Gastrocnemius medialis (tissue), 4 donors: ENCODE measurements around the gene KCTD14. TPM values are rescaled to one million over a fixed set of nuclear protein-coding genes. Genes with fewer than 3 reads are reported as not detected.

Source experiments
- ATAC-seq, 2 donors: fragments of 150-250 bp; one replicate each; pipeline ENCODE4 v1.9.1; 2016
- DNase-seq, 2 donors: peaks; one replicate each; pipeline ENCODE4 v3.0.0-alpha.2; 2019
- H3K27ac ChIP-seq, 4 donors: fragments of 200-600 bp; sonication (generic); 1 replicate in 1 of 4; 2 replicates in 3 of 4; pipeline ENCODE4 v1.5.1; 2016 to 2018; ENCODE audit warnings: mild to moderate bottlenecking in 2 of 4, moderate library complexity in 1 of 4
- H3K27me3 ChIP-seq, 3 donors: fragments of 200-600 bp; sonication (generic) in 2 of 3; 1 replicate in 1 of 3; 2 replicates in 2 of 3; pipeline versions ENCODE4 v1.5.1 to v1.6.0; 2016 to 2019; ENCODE audit warnings: mild to moderate bottlenecking in 1 of 3, moderate library complexity in 1 of 3
- H3K36me3 ChIP-seq, 2 donors: fragments of 200-600 bp; sonication (generic) in 1 of 2; one replicate each; pipeline ENCODE4 v1.5.1; 2017 to 2018
- H3K4me1 ChIP-seq, 2 donors: fragments of 200-600 bp; sonication (generic) in 1 of 2; one replicate each; pipeline ENCODE4 v1.5.1; 2016 to 2017; ENCODE audit warnings: mild to moderate bottlenecking in 2 of 2
- H3K4me3 ChIP-seq, 4 donors: fragments of 200-600 bp; sonication (generic) in 3 of 4; 1 replicate in 1 of 4; 2 replicates in 3 of 4; pipeline ENCODE4 v1.5.1; 2016 to 2019; ENCODE audit warnings: mild to moderate bottlenecking in 2 of 4
- H3K9me3 ChIP-seq, 3 donors: fragments of 200-600 bp; sonication (generic) in 2 of 3; 1 replicate in 1 of 3; 2 replicates in 2 of 3; pipeline ENCODE4 v1.5.1; 2016 to 2019
- POLR2A ChIP-seq, 2 donors: fragments of 450-650 bp; IDR thresholded peaks; one replicate each; pipeline ENCODE4 v1.6.1; 2017; ENCODE audit warnings: antibody characterized with exemption in 2 of 2, mild to moderate bottlenecking in 2 of 2, moderate library complexity in 2 of 2
- in situ Hi-C, 4 donors: fragments of 200-750 bp; cut with MboI; loops; one replicate each; pipeline versions ENCODE4 v1.15.0 to v1.8.0; 2017; ENCODE audit warnings: low sequenced_read_pairs in 4 of 4
- intact Hi-C: fragments of 100-400 bp; cut with DNase I; formaldehyde crosslinking; loops from one replicate; pipeline ENCODE4 v1.15.1; 2023; ENCODE audit warnings: low total_unique reads
- total RNA-seq, 4 donors: library from RNA; depleted of rRNA; stranded (reverse); fragments of >200 nt; gene quantifications; one replicate each; pipeline versions ENCODE4 v1.1.0 to v1.2.3, GENCODE V29; 2016
- TF ChIP-seq, protein P1 (sequence below), 5 experiments: fragments of 450-650 bp in 3 of 5; fragments of 200-600 bp in 2 of 5; sonication (generic) in 2 of 5; IDR thresholded peaks in 4 of 5; conservative IDR thresholded peaks in 1 of 5; 1 replicate in 4 of 5; 2 replicates in 1 of 5; pipeline ENCODE4 v1.5.1; 2016 to 2019; ENCODE audit warnings: antibody characterized with exemption in 5 of 5, mild to moderate bottlenecking in 3 of 5, moderate library complexity in 3 of 5

The KCTD14 gene
- total RNA-seq, 4 donors from 2014 or later: 0.25 to 0.38 TPM; not detected in 2

- no peak for ATAC-seq
- in situ Hi-C loops: loop anchor here in 1 of 4 donors (25.0 kb wide), 1 partner anchor 169 kb away; the partner anchor contains the start of genes AAMDC and RSF1
- peaks cover 2 to 36% of the 10 kb centered on the region in 2 donors for H3K36me3 ChIP-seq
These were observed 41.6 kb downstream of the KCTD14 start for GRCh38 chr11:77981346-77981947.

DNA sequence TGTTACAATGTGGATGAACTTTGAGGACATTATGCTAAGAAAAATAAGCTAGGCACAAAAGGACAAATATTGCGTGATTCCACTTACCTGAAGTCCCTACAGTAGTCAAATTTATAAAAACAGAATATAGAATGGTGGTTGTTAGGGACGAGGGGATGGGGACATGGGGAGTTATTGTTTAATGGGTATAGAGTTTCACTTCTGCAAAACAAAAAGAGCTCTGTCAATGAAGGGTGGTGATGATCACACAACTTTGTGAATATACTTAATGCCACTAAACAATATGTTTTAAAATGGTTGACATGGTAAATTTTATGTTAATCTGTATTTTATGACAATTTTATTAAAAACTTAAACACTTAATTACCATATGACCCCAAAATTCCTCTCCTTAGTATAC is 54.7 kb downstream of the KCTD14 start:
- H3K27ac ChIP-seq: no peak overlapping the region
- intact Hi-C loops (no loop called here), in situ Hi-C loops (no loop called here)
- H3K27me3 ChIP-seq: no peaks in the 10 kb centered on the region
- H3K4me3 ChIP-seq: no peak overlapping the region
- TF ChIP-seq, protein P1, sequence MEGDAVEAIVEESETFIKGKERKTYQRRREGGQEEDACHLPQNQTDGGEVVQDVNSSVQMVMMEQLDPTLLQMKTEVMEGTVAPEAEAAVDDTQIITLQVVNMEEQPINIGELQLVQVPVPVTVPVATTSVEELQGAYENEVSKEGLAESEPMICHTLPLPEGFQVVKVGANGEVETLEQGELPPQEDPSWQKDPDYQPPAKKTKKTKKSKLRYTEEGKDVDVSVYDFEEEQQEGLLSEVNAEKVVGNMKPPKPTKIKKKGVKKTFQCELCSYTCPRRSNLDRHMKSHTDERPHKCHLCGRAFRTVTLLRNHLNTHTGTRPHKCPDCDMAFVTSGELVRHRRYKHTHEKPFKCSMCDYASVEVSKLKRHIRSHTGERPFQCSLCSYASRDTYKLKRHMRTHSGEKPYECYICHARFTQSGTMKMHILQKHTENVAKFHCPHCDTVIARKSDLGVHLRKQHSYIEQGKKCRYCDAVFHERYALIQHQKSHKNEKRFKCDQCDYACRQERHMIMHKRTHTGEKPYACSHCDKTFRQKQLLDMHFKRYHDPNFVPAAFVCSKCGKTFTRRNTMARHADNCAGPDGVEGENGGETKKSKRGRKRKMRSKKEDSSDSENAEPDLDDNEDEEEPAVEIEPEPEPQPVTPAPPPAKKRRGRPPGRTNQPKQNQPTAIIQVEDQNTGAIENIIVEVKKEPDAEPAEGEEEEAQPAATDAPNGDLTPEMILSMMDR (IDR thresholded peaks at IDR 0.05 in 4 of 5, conservative IDR thresholded peaks at IDR 0.05 in 1 of 5): no peak
- TF ChIP-seq POLR2A (IDR thresholded peaks at IDR 0.05): no peak
- peaks cover 0 to 8% of the 10 kb centered on the region in 2 donors for H3K36me3 ChIP-seq
- no peak for DNase-seq
- H3K4me1 ChIP-seq: peaks cover 0 to 12% of the 10 kb centered on the region in 2 donors
- ATAC-seq: no peak
- no peaks in the 10 kb centered on the region for H3K9me3 ChIP-seq

More at GRCh38 chr11:77981346-77981947, 41.6 kb downstream of the KCTD14 start:
- TF ChIP-seq POLR2A (IDR thresholded peaks at IDR 0.05): no peak
- intact Hi-C loops: no loop called here
- no peak for DNase-seq
- H3K4me3 ChIP-seq: no peak overlapping the region
- no peaks in the 10 kb centered on the region for H3K4me1 ChIP-seq
- no peaks in the 10 kb centered on the region for H3K27me3 ChIP-seq
- H3K9me3 ChIP-seq: no peaks in the 10 kb centered on the region
- no peak overlapping the region for H3K27ac ChIP-seq

DNA sequence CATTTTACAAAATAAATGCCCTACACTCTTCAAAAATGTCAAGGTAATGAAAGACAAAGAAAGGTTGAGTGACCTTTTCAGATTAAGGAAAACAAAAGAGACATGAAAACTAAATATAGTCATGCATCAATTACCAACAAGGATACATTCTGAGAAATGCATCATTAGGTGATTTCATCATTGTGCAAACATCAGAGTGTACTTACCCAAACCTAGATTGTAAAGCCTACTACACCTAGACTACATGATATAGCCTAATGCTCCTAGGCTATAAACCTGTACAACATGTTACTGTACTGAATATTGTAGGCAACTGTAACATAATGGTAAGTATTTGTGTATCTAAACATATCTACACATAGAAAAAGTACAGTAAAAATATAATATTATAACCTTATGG is 55.3 kb downstream of the KCTD14 start:
- Histone ChIP-seq H3K4me1 (peaks cover 0 to 12% of the 10 kb centered on the region in 2 donors), H3K36me3 (peaks cover 0 to 8% of the 10 kb centered on the region in 2 donors), H3K4me3 (no peak overlapping the region), H3K9me3 (no peaks in the 10 kb centered on the region), H3K27ac (no peak overlapping the region), H3K27me3 (no peaks in the 10 kb centered on the region)
- intact Hi-C loops: no loop called here
- ATAC-seq (no peak), DNase-seq (no peak)
- TF ChIP-seq POLR2A (IDR thresholded peaks at IDR 0.05): no peak
- TF ChIP-seq, protein P1 (IDR thresholded peaks at IDR 0.05 in 4 of 5, conservative IDR thresholded peaks at IDR 0.05 in 1 of 5): no peak
- in situ Hi-C loops: no loop called here

DNA sequence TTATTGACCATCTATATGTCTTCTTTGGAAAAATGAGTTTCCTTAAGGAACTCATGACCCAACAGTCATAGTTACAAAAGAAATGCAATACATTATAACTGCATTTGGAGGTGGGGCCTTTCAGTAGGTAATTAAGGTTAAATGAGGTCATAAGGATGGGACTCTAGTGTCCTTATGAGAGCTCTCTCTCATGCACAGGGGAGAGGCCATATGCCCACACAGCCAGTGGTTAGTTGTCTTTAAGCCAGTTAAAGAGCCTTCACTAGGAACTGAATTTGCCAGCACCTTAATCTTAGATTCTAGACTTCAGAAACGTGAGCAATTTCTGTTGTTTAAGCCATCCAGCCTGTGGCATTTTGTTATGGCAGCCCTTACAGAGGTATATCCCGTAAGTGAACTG is 56.0 kb downstream of the KCTD14 start:
- intact Hi-C loops (no loop called here), in situ Hi-C loops (no loop called here)
- DNase-seq (no peak), ATAC-seq (no peak)
- H3K4me1 ChIP-seq: peaks cover 0 to 12% of the 10 kb centered on the region in 2 donors
- TF ChIP-seq, protein P1 (IDR thresholded peaks at IDR 0.05 in 4 of 5, conservative IDR thresholded peaks at IDR 0.05 in 1 of 5): no peak
- TF ChIP-seq POLR2A (IDR thresholded peaks at IDR 0.05): no peak
- H3K27ac ChIP-seq: no peak overlapping the region
- H3K9me3 ChIP-seq: no peaks in the 10 kb centered on the region
- no peak overlapping the region for H3K4me3 ChIP-seq
- H3K27me3 ChIP-seq: no peaks in the 10 kb centered on the region
- peaks cover 0 to 8% of the 10 kb centered on the region in 2 donors for H3K36me3 ChIP-seq

- ATAC-seq (no peak), DNase-seq (no peak)
- Histone ChIP-seq H3K36me3 (peaks cover 0 to 8% of the 10 kb centered on the region in 2 donors), H3K27me3 (no peaks in the 10 kb centered on the region), H3K4me1 (peaks cover 4 to 16% of the 10 kb centered on the region in 2 donors), H3K27ac (no peak overlapping the region), H3K4me3 (no peak overlapping the region), H3K9me3 (no peaks in the 10 kb centered on the region)
- no peak for TF ChIP-seq POLR2A (IDR thresholded peaks at IDR 0.05)
- TF ChIP-seq, protein P1 (IDR thresholded peaks at IDR 0.05 in 4 of 5, conservative IDR thresholded peaks at IDR 0.05 in 1 of 5): no peak
- in situ Hi-C loops (no loop called here), intact Hi-C loops (no loop called here)
These were observed 56.7 kb downstream of the KCTD14 start for GRCh38 chr11:77966338-77966737.

Other genes starting within 250 kb of the KCTD14 start
- gene RSF1, start 202.6 kb downstream of the KCTD14 start, total RNA-seq: 10 to 100 TPM; 17.9 to 48.4 (median 45.7) TPM
- gene AAMDC, start 202.1 kb downstream of the KCTD14 start, total RNA-seq: 10 to 100 TPM; 32.4 to 70.3 (median 48.3) TPM
- gene INTS4, start 28.6 kb downstream of the KCTD14 start, total RNA-seq: 10 to 100 TPM in 3 of 4 donors, 1 to 10 TPM in 1; 10.0 to 13.8 (median 11.9) TPM
- 10 to 100 TPM in 2 of 4 donors, under 1 TPM in 1, not detected in 1; 0.67 to 31.3 (median 14.0) TPM for gene THRSP, start 40.6 kb upstream of the KCTD14 start, total RNA-seq
- gene NDUFC2, start 56.6 kb upstream of the KCTD14 start, total RNA-seq: 100 to 1,000 TPM in 3 of 4 donors, 10 to 100 TPM in 1; 83.7 to 207 (median 156) TPM
- 10 to 100 TPM in 2 of 4 donors, 1 to 10 TPM in 2; 9.0 to 12.9 (median 10.9) TPM for gene ALG8, start 116.3 kb upstream of the KCTD14 start, total RNA-seq
- gene KCTD21, start 165.3 kb upstream of the KCTD14 start, total RNA-seq: 10 to 100 TPM in 3 of 4 donors, 1 to 10 TPM in 1; 6.0 to 18.9 (median 15.8) TPM
- 1 to 10 TPM; 4.6 to 6.1 (median 5.4) TPM for gene USP35, start 165.6 kb upstream of the KCTD14 start, total RNA-seq